SU-DHL-6 (cell line): Measurements from ENCODE around the gene SLC7A5.

ENCODE experiments used
- CTCF ChIP-seq: fragments of 200-600 bp; sonication (generic); IDR thresholded peaks from one replicate; pipeline ENCODE4 v1.5.1; 2017; ENCODE audit warnings: antibody characterized with exemption, mild to moderate bottlenecking, low read length, moderate library complexity; ENCODE audit not compliant: insufficient read depth, poor library complexity, severe bottlenecking
- EZH2phosphoT487 ChIP-seq: fragments of 200-600 bp; sonication (generic), shearing (Covaris generic); conservative IDR thresholded peaks from 2 replicates; pipeline ENCODE4 v1.6.1; 2018; ENCODE audit warnings: mild to moderate bottlenecking, antibody characterized with exemption, low read length, moderate library complexity, mixed read lengths

- TF ChIP-seq CTCF, result no peak
- no peak for TF ChIP-seq EZH2phosphoT487
Observed at GRCh38 chr16:87851601-87852000, 17.7 kb downstream of the SLC7A5 start.
